Chondrocyte (in vitro differentiated cells): ENCODE data around the gene MLH1. TPM values are rescaled to one million over a fixed set of nuclear protein-coding genes. Genes with fewer than 3 reads are reported as not detected.
A peak's percentile ranks its signal among the peaks of the same experiment; 100 is the strongest.
"Not testable (repeated sequence)": the region's sequence is repeated elsewhere in the genome, so short reads cannot be mapped to it uniquely, and the experiment has no call there.

Experiments used
- DNase-seq: peaks from one replicate; pipeline ENCODE4 v3.0.0; 2021; ENCODE audit warnings: mixed read lengths, low spot score
- H3K27ac Mint-ChIP-seq: one replicate; pipeline ENCODE4 v1.8.0; 2021; ENCODE audit warnings: mild to moderate bottlenecking, moderate library complexity, mixed read lengths; ENCODE audit not compliant: unreplicated experiment
- H3K27me3 Mint-ChIP-seq: 2 replicates; pipeline ENCODE4 v1.8.0; 2021; ENCODE audit warnings: low read depth, mixed read lengths
- H3K36me3 Mint-ChIP-seq: 2 replicates; pipeline ENCODE4 v1.8.0; 2021; ENCODE audit warnings: low read depth, mixed read lengths
- H3K4me1 Mint-ChIP-seq: 2 replicates; pipeline ENCODE4 v1.8.0; 2021; ENCODE audit warnings: low read depth, mild to moderate bottlenecking, mixed read lengths
- H3K4me3 Mint-ChIP-seq: one replicate; pipeline ENCODE4 v1.8.0; 2021; ENCODE audit warnings: mild to moderate bottlenecking, moderate library complexity, mixed read lengths; ENCODE audit not compliant: unreplicated experiment
- H3K9me3 Mint-ChIP-seq: 2 replicates; pipeline ENCODE4 v1.8.0; 2021; ENCODE audit warnings: low read depth, mixed read lengths
- CTCF ChIP-seq: fragments of 200-600 bp; sonication (generic); IDR thresholded peaks from 2 replicates; pipeline ENCODE4 v1.5.0; 2021; ENCODE audit warnings: antibody characterized with exemption, mild to moderate bottlenecking, moderate library complexity
- total RNA-seq: library from RNA; stranded (reverse); gene quantifications from 3 replicates; pipeline ENCODE4 v1.2.1, GENCODE V29; 2021

MLH1 gene
- total RNA-seq, 1 donor from 2014 or later, result 32.6 TPM

DNA sequence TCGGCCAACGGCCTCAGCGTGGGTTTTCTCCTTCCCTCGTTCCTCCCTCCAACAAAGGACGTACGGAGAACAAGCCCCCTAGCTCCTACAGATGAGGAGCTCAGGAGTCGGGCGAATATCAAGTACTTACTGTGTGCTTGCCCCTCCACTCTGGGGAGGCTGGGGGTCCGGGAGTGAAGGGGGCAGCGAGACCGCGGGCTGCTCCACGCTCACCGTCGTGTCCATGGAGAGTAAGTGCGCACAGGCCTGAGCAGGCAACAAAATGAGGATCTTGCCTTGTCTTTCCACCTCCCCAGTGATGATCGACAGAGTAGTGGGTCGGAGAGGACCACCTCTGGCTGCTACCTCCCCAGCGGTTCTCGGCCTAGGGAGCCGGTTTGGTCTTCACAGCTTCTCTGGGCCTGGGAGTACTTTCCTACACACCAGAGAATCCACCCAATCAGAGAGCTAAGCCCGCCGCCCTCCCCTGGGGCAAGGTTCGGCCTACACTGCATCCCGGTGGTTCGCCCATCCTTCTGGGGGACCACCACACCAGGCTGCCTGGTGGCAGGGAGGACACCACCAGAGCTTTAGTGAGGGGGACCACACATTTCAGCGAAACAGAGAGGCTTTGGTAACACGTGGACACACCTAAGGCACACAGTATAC lies 47.9 kb upstream of the MLH1 start:
- H3K4me1 Mint-ChIP-seq, result peaks cover 13% of the 10 kb centered on the region
- H3K4me3 Mint-ChIP-seq, result peak overlapping the region; percentile 84
- no peak for DNase-seq
- peaks cover 10% of the 10 kb centered on the region for H3K36me3 Mint-ChIP-seq
- no peak overlapping the region for H3K27ac Mint-ChIP-seq
- peaks cover 22% of the 10 kb centered on the region for H3K9me3 Mint-ChIP-seq
- no peaks in the 10 kb centered on the region for H3K27me3 Mint-ChIP-seq
- TF ChIP-seq CTCF, result no peak

- Mint-ChIP-seq H3K36me3 (peaks cover 10% of the 10 kb centered on the region), H3K4me1 (peaks cover 11% of the 10 kb centered on the region), H3K9me3 (peaks cover 22% of the 10 kb centered on the region)
- not testable (repeated sequence) for DNase-seq, H3K4me3 Mint-ChIP-seq, H3K27me3 Mint-ChIP-seq, H3K27ac Mint-ChIP-seq
Measured at GRCh38 chr3:36947814-36948213, 45.5 kb upstream of the MLH1 start.

GRCh38 chr3:36954452-36955134 lies 38.7 kb upstream of the MLH1 start:
- H3K4me3 Mint-ChIP-seq, result no peak overlapping the region
- H3K27me3 Mint-ChIP-seq, result peaks cover 2% of the 10 kb centered on the region
- H3K27ac Mint-ChIP-seq, result no peak overlapping the region
- H3K36me3 Mint-ChIP-seq, result no peaks in the 10 kb centered on the region
- H3K9me3 Mint-ChIP-seq, result no peaks in the 10 kb centered on the region
- no peaks in the 10 kb centered on the region for H3K4me1 Mint-ChIP-seq
- TF ChIP-seq CTCF, result no peak
- DNase-seq, result no peak

DNA sequence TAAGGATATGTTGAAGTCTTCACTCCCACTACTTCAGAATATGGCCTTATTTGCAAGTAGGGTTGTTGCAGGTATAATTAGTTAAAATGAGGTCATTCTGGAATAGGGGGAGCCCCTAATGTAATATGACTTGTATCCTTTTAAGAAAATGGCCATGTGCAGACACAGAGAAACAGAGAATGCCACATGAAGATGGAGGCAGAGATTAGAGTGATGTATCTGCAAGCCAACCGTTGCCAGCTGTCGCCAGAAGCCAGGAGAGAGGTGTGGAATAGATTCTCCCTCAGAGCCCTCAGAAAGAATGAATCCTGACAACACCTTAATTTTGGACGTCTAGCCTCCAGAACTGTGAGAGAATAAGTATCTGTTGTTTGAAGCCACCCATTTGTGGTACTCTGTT lies 37.2 kb upstream of the MLH1 start:
- no peaks in the 10 kb centered on the region for H3K4me1 Mint-ChIP-seq

DNA sequence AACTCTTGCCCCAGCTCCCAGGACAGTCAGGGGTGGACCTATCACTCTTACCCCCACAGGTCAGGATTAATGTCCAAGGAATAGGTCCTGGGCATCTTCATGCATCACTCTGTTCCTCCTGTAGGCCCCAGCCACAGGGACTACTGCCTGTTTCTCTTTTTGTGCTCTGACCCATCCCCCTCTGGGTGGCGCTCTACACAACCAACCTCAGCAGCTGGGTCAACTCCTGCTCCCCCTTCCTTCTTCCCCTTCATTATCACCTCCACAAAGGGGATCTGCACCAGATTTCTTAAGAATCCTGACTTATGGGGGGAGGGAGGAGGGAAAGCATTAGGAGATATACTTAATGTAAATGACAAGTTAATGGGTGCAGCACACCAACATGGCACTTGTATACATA lies 36.3 kb upstream of the MLH1 start:
- H3K36me3 Mint-ChIP-seq, result no peaks in the 10 kb centered on the region
- H3K27me3 Mint-ChIP-seq, result peaks cover 2% of the 10 kb centered on the region
- no peak overlapping the region for H3K4me3 Mint-ChIP-seq
- no peak overlapping the region for H3K27ac Mint-ChIP-seq
- no peak for DNase-seq
- no peaks in the 10 kb centered on the region for H3K4me1 Mint-ChIP-seq
- no peaks in the 10 kb centered on the region for H3K9me3 Mint-ChIP-seq
- TF ChIP-seq CTCF, result no peak

More for the DNA sequence above, 37.2 kb upstream of the MLH1 start:
- H3K36me3 Mint-ChIP-seq, result no peaks in the 10 kb centered on the region
- no peak overlapping the region for H3K4me3 Mint-ChIP-seq
- no peak for TF ChIP-seq CTCF
- no peak overlapping the region for H3K27ac Mint-ChIP-seq
- no peaks in the 10 kb centered on the region for H3K9me3 Mint-ChIP-seq
- no peak for DNase-seq
- peaks cover 2% of the 10 kb centered on the region for H3K27me3 Mint-ChIP-seq
